Activated CD8-positive, alpha-beta memory T cell treated with anti-CD3 and anti-CD28 coated beads, Interleukin-2, amount 50 U/mL, for 1 hour (primary cell): ENCODE results near the gene TAS1R3.

Experiments used
- DNase-seq: peaks from one replicate; pipeline ENCODE4 v3.0.0-alpha.2; 2020; ENCODE audit errors: extremely low read depth

The TAS1R3 gene

GRCh38 chr1:1340185-1340584, 9.1 kb downstream of the TAS1R3 start:
- no peak for DNase-seq

GRCh38 chr1:1340791-1341548, 9.9 kb downstream of the TAS1R3 start:
- no peak for DNase-seq

GRCh38 chr1:1341549-1342021, 10.5 kb downstream of the TAS1R3 start:
- no peak for DNase-seq

GRCh38 chr1:1342061-1342562, 11.0 kb downstream of the TAS1R3 start:
- DNase-seq = no peak

- DNase-seq = no peak
These were observed 11.6 kb downstream of the TAS1R3 start for GRCh38 chr1:1342584-1343115.

- no peak for DNase-seq
These were observed 12.8 kb downstream of the TAS1R3 start for GRCh38 chr1:1343811-1344421.

- no peak for DNase-seq
These were observed 13.7 kb downstream of the TAS1R3 start for GRCh38 chr1:1344655-1345361.

- no peak for DNase-seq
These were observed 14.3 kb downstream of the TAS1R3 start for GRCh38 chr1:1345384-1345783.

GRCh38 chr1:1345860-1346500, 14.9 kb downstream of the TAS1R3 start:
- DNase-seq = no peak

GRCh38 chr1:1346501-1346890, 15.4 kb downstream of the TAS1R3 start:
- no peak for DNase-seq

- no peak for DNase-seq
These were observed 16.0 kb downstream of the TAS1R3 start for GRCh38 chr1:1347026-1347595.

- DNase-seq = no peak
These were observed 16.8 kb downstream of the TAS1R3 start for GRCh38 chr1:1347663-1348419.

GRCh38 chr1:1348420-1349255, 17.6 kb downstream of the TAS1R3 start:
- DNase-seq = no peak

- DNase-seq = no peak
These were observed 18.4 kb downstream of the TAS1R3 start, which contains the start of gene DVL1 for GRCh38 chr1:1349256-1350012. DVL1 (minus strand) TSS chr1:1349418; CDS start chr1:1349065, 353 bp downstream.

GRCh38 chr1:1351511-1352427, 20.7 kb downstream of the TAS1R3 start:
- no peak for DNase-seq

- DNase-seq = no peak
These were observed 21.8 kb downstream of the TAS1R3 start for GRCh38 chr1:1352786-1353388.

- DNase-seq = no peak
These were observed 22.5 kb downstream of the TAS1R3 start for GRCh38 chr1:1353389-1354151.
